Liver (tissue), 3 donors: ENCODE measurements around the gene ARNT2.

Experiments used
- ATF3 ChIP-seq: IDR thresholded peaks from 2 replicates; pipeline ENCODE4 v1.6.1; 2016; ENCODE audit warnings: antibody characterized with exemption
- CTCF ChIP-seq: fragments of 150-350 bp; IDR thresholded peaks from 2 replicates; pipeline ENCODE4 v1.5.1; 2017; ENCODE audit warnings: improper control_type of control experiment, low read depth, low read length; ENCODE audit not compliant: missing input control
- FOXA1 ChIP-seq: IDR thresholded peaks from 2 replicates; pipeline ENCODE4 v1.6.1; 2016; ENCODE audit warnings: antibody characterized with exemption
- GABPA ChIP-seq, 2 donors: IDR thresholded peaks in 1 of 2; conservative IDR thresholded peaks in 1 of 2; 2 replicates each; pipeline ENCODE4 v1.6.1; 2016; ENCODE audit warnings: antibody characterized with exemption in 2 of 2, mild to moderate bottlenecking in 1 of 2, moderate library complexity in 1 of 2
- JUND ChIP-seq, 2 donors: IDR thresholded peaks; 2 replicates each; pipeline ENCODE4 v1.6.1; 2016; ENCODE audit warnings: antibody characterized with exemption in 2 of 2
- NR2F2 ChIP-seq: IDR thresholded peaks from 2 replicates; pipeline ENCODE4 v1.6.1; 2016; ENCODE audit warnings: antibody characterized with exemption
- RAD21 ChIP-seq, 2 donors: IDR thresholded peaks; 2 replicates each; pipeline ENCODE4 v1.6.1; 2016; ENCODE audit warnings: antibody characterized with exemption in 2 of 2, mild to moderate bottlenecking in 2 of 2
- SP1 ChIP-seq: IDR thresholded peaks from 2 replicates; pipeline ENCODE4 v1.6.1; 2018; ENCODE audit warnings: antibody characterized with exemption, mild to moderate bottlenecking
- TAF1 ChIP-seq: conservative IDR thresholded peaks from 2 replicates; pipeline ENCODE4 v1.6.1; 2016; ENCODE audit warnings: antibody characterized with exemption, mild to moderate bottlenecking
- YY1 ChIP-seq: IDR thresholded peaks from 2 replicates; pipeline ENCODE4 v1.6.1; 2016; ENCODE audit warnings: antibody characterized with exemption, mild to moderate bottlenecking
- TF ChIP-seq, protein P1 (sequence below): IDR thresholded peaks from 2 replicates; pipeline ENCODE4 v1.6.1; 2016; ENCODE audit warnings: antibody characterized with exemption, mild to moderate bottlenecking
- TF ChIP-seq, protein P2 (sequence below): IDR thresholded peaks from 2 replicates; pipeline ENCODE4 v1.6.1; 2016; ENCODE audit warnings: antibody characterized with exemption
- donor health status: healthy.
- donor health status: healthy.

- no peak for TF ChIP-seq CTCF
- no peak for TF ChIP-seq TAF1
- TF ChIP-seq, protein P1, sequence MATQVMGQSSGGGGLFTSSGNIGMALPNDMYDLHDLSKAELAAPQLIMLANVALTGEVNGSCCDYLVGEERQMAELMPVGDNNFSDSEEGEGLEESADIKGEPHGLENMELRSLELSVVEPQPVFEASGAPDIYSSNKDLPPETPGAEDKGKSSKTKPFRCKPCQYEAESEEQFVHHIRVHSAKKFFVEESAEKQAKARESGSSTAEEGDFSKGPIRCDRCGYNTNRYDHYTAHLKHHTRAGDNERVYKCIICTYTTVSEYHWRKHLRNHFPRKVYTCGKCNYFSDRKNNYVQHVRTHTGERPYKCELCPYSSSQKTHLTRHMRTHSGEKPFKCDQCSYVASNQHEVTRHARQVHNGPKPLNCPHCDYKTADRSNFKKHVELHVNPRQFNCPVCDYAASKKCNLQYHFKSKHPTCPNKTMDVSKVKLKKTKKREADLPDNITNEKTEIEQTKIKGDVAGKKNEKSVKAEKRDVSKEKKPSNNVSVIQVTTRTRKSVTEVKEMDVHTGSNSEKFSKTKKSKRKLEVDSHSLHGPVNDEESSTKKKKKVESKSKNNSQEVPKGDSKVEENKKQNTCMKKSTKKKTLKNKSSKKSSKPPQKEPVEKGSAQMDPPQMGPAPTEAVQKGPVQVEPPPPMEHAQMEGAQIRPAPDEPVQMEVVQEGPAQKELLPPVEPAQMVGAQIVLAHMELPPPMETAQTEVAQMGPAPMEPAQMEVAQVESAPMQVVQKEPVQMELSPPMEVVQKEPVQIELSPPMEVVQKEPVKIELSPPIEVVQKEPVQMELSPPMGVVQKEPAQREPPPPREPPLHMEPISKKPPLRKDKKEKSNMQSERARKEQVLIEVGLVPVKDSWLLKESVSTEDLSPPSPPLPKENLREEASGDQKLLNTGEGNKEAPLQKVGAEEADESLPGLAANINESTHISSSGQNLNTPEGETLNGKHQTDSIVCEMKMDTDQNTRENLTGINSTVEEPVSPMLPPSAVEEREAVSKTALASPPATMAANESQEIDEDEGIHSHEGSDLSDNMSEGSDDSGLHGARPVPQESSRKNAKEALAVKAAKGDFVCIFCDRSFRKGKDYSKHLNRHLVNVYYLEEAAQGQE, result no peak
- no peak for TF ChIP-seq NR2F2
- no peak for TF ChIP-seq YY1
- TF ChIP-seq RAD21 (IDR thresholded peaks at IDR 0.05), result no peak
- no peak for TF ChIP-seq ATF3
- TF ChIP-seq, protein P2, sequence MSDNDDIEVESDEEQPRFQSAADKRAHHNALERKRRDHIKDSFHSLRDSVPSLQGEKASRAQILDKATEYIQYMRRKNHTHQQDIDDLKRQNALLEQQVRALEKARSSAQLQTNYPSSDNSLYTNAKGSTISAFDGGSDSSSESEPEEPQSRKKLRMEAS, result no peak
- TF ChIP-seq GABPA (IDR thresholded peaks at IDR 0.05 in 1 of 2, conservative IDR thresholded peaks at IDR 0.05 in 1 of 2), result no peak
- no peak for TF ChIP-seq SP1
- no peak for TF ChIP-seq JUND (IDR thresholded peaks at IDR 0.05)
- no peak for TF ChIP-seq FOXA1
Observed at GRCh38 chr15:80388326-80388725, 15.9 kb upstream of the ARNT2 start.
